Ovary (tissue), 9 donors: Measurements from ENCODE around the gene SIDT2. TPM values are rescaled to one million over a fixed set of nuclear protein-coding genes. Genes with fewer than 3 reads are reported as not detected.
A peak's percentile ranks its signal among the peaks of the same experiment; 100 is the strongest.

Experiments
- DNase-seq, 5 donors: peaks; one replicate each; pipeline ENCODE4 v3.0.0-alpha.2; 2019 to 2020
- H3K27ac ChIP-seq, 2 donors: fragments of 200-600 bp; one replicate each; pipeline versions ENCODE4 v1.5.1 to v1.8.0; 2019 to 2022
- H3K27me3 ChIP-seq: fragments of 200-600 bp; one replicate; pipeline ENCODE4 v1.8.0; 2022
- H3K36me3 ChIP-seq: fragments of 200-600 bp; sonication (generic); one replicate; pipeline ENCODE4 v1.5.1; 2019
- H3K4me1 ChIP-seq: one replicate; pipeline ENCODE4 v1.8.1; 2013; ENCODE audit warnings: mild to moderate bottlenecking, moderate library complexity; ENCODE audit not compliant: insufficient read depth
- H3K4me3 ChIP-seq: fragments of 200-600 bp; sonication (generic); one replicate; pipeline ENCODE4 v1.5.1; 2017
- H3K9me3 ChIP-seq, 2 donors: fragments of 200-600 bp in 1 of 2; sonication (generic) in 1 of 2; one replicate each; pipeline versions ENCODE4 v1.5.1 to v1.8.1; 2013 to 2019; ENCODE audit warnings: mild to moderate bottlenecking in 1 of 2, moderate library complexity in 1 of 2
- EP300 ChIP-seq: sonication (generic); formaldehyde crosslinking; IDR thresholded peaks from one replicate; pipeline ENCODE4 v1.6.1; 2017; ENCODE audit warnings: antibody characterized with exemption
- POLR2A ChIP-seq: fragments of 450-650 bp; IDR thresholded peaks from one replicate; pipeline ENCODE4 v1.6.1; 2017; ENCODE audit warnings: antibody characterized with exemption, mild to moderate bottlenecking, moderate library complexity
- WGBS, 3 donors: extraction: QIAGEN DNeasy Blood & Tissue Kit in 1 of 3; methylation state at CpG; one replicate each; pipeline versions ENCODE4 v1.1.5 to v1.1.7; 2013 to 2017; 5-methylcytosine and 5-hydroxymethylcytosine counted together
- intact Hi-C, 4 donors: fragments of 100-400 bp; cut with DNase I; formaldehyde crosslinking; loops; one replicate each; pipeline versions ENCODE4 v1.11.0 to v1.15.1; 2022 to 2023
- polyA plus RNA-seq, 2 donors: library from polyadenylated mRNA; stranded (reverse); fragments of 200-250 nt in 1 of 2; fragments of 350-450 nt in 1 of 2; fragmentation: Illumina TruSeq in 1 of 2; extraction: RNeasy Lipid Tissue Mini Kit (QIAGEN cat#74804) in 1 of 2; gene quantifications; one replicate each; pipeline ENCODE4 v1.2.3, GENCODE V29; 2013 to 2014
- total RNA-seq, 7 donors: library from RNA; depleted of rRNA in 2 of 7; stranded (reverse); fragments of >200 nt in 2 of 7; fragmentation: NEBNext Ultra II Directional in 3 of 7; extraction: Animal tissue kit (Norgen Biotek cat#: 25700) in 3 of 7; gene quantifications; one replicate each; pipeline versions ENCODE4 v1.1.0 to v1.2.4, GENCODE V29; 2016 to 2023
- TF ChIP-seq, protein P1 (sequence below), 3 donors: fragments of 450-650 bp in 2 of 3; fragments of 200-600 bp in 1 of 3; IDR thresholded peaks; one replicate each; pipeline versions ENCODE4 v1.5.1 to v1.8.0; 2016 to 2022; ENCODE audit warnings: antibody characterized with exemption in 3 of 3, mild to moderate bottlenecking in 1 of 3
- donor health status: DM: no; HTN: no; CAD: no; lungs with moderate emphysema.
- donor health status: DM: no; HTN: no; CAD: no.
- donor health status: Bipolar disorder and iron deficiency.
- donor health status: DM: yes; HTN: yes; CAD: no.
- donor health status: DM: no; HTN: no; CAD: no.
- donor health status: DM: yes; HTN: yes; CAD: no.

SIDT2 gene
- total and polyA plus RNA-seq, 9 donors: 36.5 to 141 (median 73.7) TPM

DNA sequence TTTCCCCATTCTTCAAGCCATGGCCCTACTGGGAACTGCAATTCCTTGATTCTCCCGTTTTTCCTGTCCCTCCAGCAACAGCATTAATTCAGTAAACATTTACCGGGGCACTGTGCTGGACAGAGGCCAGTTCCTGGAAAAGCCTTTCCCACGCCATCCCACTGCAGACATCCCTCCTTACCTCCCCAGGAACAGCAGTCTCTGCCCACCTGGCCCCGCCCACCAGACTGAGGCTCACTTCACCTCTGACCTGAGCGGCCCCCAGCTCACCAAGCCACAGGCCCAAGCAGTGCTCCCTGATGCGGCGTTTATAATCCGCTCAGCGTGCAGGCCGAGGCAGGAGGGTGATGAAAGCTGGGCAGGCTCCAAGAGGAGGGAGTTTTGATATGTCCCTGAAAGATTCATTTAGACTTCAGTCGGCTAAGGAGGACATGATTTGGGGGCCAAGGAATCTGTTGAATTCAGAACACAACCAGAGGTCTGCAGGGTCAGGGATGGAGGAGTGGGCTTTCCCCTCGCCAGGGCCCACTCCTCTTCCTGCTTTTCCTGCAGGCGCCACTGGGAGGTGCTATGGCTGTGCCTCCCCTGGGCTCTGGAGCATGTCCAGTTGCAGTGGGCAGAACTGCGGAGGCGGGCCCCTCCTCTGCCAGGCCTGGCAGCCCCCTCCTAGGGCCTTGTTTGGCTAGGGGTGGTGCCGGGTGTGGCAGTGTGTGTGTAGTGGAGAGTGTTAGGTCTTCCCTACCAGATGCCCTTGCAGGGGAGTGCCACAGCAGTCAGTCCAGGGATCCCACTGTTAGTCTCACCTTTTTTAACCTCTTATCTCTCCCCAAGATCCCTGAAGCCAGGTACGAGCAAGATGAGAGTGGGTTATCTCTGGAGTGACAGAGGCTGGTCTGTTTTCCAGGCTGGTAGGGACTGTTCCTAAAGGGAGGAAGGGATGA is 19.2 kb downstream of the SIDT2 start:
- WGBS, 3 donors: 30 to 41% (median 38%) methylated on average over 17 of the region's 17 CpGs

DNA sequence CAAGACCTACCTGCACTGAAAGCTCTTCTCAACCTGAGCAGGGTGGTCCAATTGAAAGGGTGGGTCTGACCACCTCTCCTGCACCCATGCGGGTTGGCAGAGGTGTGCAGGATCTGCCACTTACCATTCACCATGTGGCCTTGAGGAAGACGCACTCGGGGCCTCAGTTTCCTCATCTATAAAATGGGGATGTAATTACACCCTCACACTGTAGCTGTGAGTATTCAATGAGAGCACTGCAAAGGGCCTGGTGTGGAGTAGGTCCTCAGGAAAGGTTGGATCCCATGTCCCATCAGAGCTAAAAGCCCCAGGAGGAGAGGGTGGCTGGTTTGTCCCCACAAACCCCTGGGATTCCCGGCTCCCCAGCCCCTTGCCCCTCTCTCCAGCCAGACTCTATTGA is 20.1 kb downstream of the SIDT2 start:
- no peak for TF ChIP-seq POLR2A
- TF ChIP-seq, protein P1, sequence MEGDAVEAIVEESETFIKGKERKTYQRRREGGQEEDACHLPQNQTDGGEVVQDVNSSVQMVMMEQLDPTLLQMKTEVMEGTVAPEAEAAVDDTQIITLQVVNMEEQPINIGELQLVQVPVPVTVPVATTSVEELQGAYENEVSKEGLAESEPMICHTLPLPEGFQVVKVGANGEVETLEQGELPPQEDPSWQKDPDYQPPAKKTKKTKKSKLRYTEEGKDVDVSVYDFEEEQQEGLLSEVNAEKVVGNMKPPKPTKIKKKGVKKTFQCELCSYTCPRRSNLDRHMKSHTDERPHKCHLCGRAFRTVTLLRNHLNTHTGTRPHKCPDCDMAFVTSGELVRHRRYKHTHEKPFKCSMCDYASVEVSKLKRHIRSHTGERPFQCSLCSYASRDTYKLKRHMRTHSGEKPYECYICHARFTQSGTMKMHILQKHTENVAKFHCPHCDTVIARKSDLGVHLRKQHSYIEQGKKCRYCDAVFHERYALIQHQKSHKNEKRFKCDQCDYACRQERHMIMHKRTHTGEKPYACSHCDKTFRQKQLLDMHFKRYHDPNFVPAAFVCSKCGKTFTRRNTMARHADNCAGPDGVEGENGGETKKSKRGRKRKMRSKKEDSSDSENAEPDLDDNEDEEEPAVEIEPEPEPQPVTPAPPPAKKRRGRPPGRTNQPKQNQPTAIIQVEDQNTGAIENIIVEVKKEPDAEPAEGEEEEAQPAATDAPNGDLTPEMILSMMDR (IDR thresholded peaks at IDR 0.05): no peak
- TF ChIP-seq EP300: no peak
- peak overlapping the region; percentile 45 for H3K4me3 ChIP-seq
- H3K27me3 ChIP-seq: no peaks in the 10 kb centered on the region
- 26 to 40% (median 39%) methylated on average over 4 of the region's 4 CpGs for WGBS, 3 donors
- DNase-seq: peak in 1 of 5 donors; percentile 28
- no peaks in the 10 kb centered on the region for H3K9me3 ChIP-seq
- intact Hi-C loops: loop anchor here in 1 of 4 donors (2.0 kb wide), 1 partner anchor 18 kb away; no protein-coding TSS in a partner anchor
- no peaks in the 10 kb centered on the region for H3K36me3 ChIP-seq
- peaks cover 32% of the 10 kb centered on the region for H3K4me1 ChIP-seq
- H3K27ac ChIP-seq: peak overlapping the region; percentile 66 to 86

More for the DNA sequence above, 19.2 kb downstream of the SIDT2 start:
- peak in 4 of 5 donors; percentile 59 to 77 (median 68) for DNase-seq
- peak overlapping the region; percentile 45 for H3K4me3 ChIP-seq
- no peaks in the 10 kb centered on the region for H3K27me3 ChIP-seq
- peak overlapping the region; percentile 66 to 86 for H3K27ac ChIP-seq
- no peaks in the 10 kb centered on the region for H3K36me3 ChIP-seq
- TF ChIP-seq EP300 (no peak), POLR2A (no peak)
- TF ChIP-seq, protein P1 (IDR thresholded peaks at IDR 0.05): peak in 2 of 3 donors; percentile 36 to 59
- no peaks in the 10 kb centered on the region for H3K9me3 ChIP-seq
- peaks cover 25% of the 10 kb centered on the region for H3K4me1 ChIP-seq
- intact Hi-C loops: loop anchor here in 1 of 4 donors (2.0 kb wide), 1 partner anchor 19 kb away; no protein-coding TSS in a partner anchor

DNA sequence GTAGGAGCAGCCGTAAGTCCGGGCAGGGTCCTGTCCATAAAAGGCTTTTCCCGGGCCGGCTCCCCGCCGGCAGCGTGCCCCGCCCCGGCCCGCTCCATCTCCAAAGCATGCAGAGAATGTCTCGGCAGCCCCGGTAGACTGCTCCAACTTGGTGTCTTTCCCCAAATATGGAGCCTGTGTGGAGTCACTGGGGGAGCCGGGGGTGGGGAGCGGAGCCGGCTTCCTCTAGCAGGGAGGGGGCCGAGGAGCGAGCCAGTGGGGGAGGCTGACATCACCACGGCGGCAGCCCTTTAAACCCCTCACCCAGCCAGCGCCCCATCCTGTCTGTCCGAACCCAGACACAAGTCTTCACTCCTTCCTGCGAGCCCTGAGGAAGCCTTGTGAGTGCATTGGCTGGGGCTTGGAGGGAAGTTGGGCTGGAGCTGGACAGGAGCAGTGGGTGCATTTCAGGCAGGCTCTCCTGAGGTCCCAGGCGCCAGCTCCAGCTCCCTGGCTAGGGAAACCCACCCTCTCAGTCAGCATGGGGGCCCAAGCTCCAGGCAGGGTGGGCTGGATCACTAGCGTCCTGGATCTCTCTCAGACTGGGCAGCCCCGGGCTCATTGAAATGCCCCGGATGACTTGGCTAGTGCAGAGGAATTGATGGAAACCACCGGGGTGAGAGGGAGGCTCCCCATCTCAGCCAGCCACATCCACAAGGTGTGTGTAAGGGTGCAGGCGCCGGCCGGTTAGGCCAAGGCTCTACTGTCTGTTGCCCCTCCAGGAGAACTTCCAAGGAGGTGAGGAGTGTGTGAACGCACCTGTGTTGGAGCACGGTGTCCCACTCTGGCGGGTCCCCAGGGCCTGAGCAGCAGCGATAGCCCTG is 20.7 kb downstream of the SIDT2 start, which contains the start of gene TAGLN:
TSS of gene TAGLN (plus strand) at position 318 of the 863 bp plus-strand sequence. CDS start 3,644 bp downstream, outside the sequence.
- Histone ChIP-seq H3K4me1 (peaks cover 39% of the 10 kb centered on the region), H3K9me3 (no peaks in the 10 kb centered on the region), H3K27ac (peak within 1 kb of the TSS; percentile 66 to 86), H3K36me3 (no peaks in the 10 kb centered on the region), H3K27me3 (no peaks in the 10 kb centered on the region), H3K4me3 (peak within 1 kb of the TSS; percentile 45)
- WGBS, 3 donors: 3 to 9% (median 6%) methylated on average over 32 to 34 of the region's 34 CpGs
- peak; percentile 86 to 92 (median 88) for DNase-seq
- intact Hi-C loops: loop anchor here in 1 of 4 donors (2.0 kb wide), 1 partner anchor 18 kb away; no protein-coding TSS in a partner anchor
- TF ChIP-seq EP300: peak; percentile 31
- TF ChIP-seq, protein P1 (IDR thresholded peaks at IDR 0.05): no peak
- TF ChIP-seq POLR2A: peak; percentile 57
